ENCODE data around the gene GPT2. TPM values are rescaled to one million over a fixed set of nuclear protein-coding genes. Genes with fewer than 3 reads are reported as not detected.

GPT2 gene
- total and polyA plus RNA-seq, 7 donors = 3.3 to 28.7 (median 14.8) TPM

- TF ChIP-seq POLR2A (IDR thresholded peaks at IDR 0.05) (no peak), CTCF (IDR thresholded peaks at IDR 0.05) (no peak)
- Histone ChIP-seq H3K27me3 (no peaks in the 10 kb centered on the region), H3K9me3 (no peaks in the 10 kb centered on the region), H3K27ac (no peak overlapping the region), H3K4me1 (peaks cover 0 to 24% (median 20%) of the 10 kb centered on the region in 4 donors), H3K4me3 (no peak overlapping the region), H3K36me3 (peaks cover 0 to 4% (median 0%) of the 10 kb centered on the region in 4 donors)
- no peak for DNase-seq
- intact Hi-C loops (cut with DNase I) = no loop called here
- WGBS, 2 donors = 83% methylated on average over 4 of the region's 4 CpGs
Observed at GRCh38 chr16:46975908-46976470, 91.8 kb downstream of the GPT2 start.

- H3K36me3 ChIP-seq = no peaks in the 10 kb centered on the region
- H3K27ac ChIP-seq = no peak overlapping the region
- peaks cover 0 to 19% (median 17%) of the 10 kb centered on the region in 4 donors for H3K4me1 ChIP-seq
- intact Hi-C loops (cut with DNase I) = no loop called here
- no peaks in the 10 kb centered on the region for H3K27me3 ChIP-seq
- no peaks in the 10 kb centered on the region for H3K9me3 ChIP-seq
- TF ChIP-seq EP300 (IDR thresholded peaks at IDR 0.05) = no peak
- TF ChIP-seq CTCF (IDR thresholded peaks at IDR 0.05) = no peak
- TF ChIP-seq POLR2AphosphoS5 (IDR thresholded peaks at IDR 0.05) = no peak
- TF ChIP-seq POLR2A (IDR thresholded peaks at IDR 0.05) = no peak
- H3K4me3 ChIP-seq = no peak overlapping the region
- 19 to 67% methylated on average over 4 of the region's 4 CpGs for WGBS, 2 donors
- no peak for DNase-seq
Observed at GRCh38 chr16:46976550-46976949, 92.4 kb downstream of the GPT2 start.

Small RNA genes within 50 kb of the gene (small RNA-seq; reads per million reads assigned to genes)
- 0 reads per million in 3 donors for gene AC007225.2

Other genes with a start within 250 kb of the GPT2 start
- 10 to 100 TPM; 44.4 to 61.8 (median 59.2) TPM for gene VPS35, start 195.2 kb upstream of the GPT2 start, total RNA-seq
- gene VPS35, start 195.2 kb upstream of the GPT2 start, polyA plus RNA-seq = 10 to 100 TPM; 28.7 to 43.7 (median 43.2) TPM
- gene ORC6, start 194.7 kb upstream of the GPT2 start, total RNA-seq = 1 to 10 TPM in 2 of 4 donors, under 1 TPM in 2; 0.33 to 2.5 (median 0.83) TPM
- 1 to 10 TPM; 2.4 to 9.2 (median 6.7) TPM for gene ORC6, start 194.7 kb upstream of the GPT2 start, polyA plus RNA-seq
- under 1 TPM in 3 of 4 donors, not detected in 1; under 0.01 to 0.16 (median 0.14) TPM for gene MYLK3, start 136.0 kb upstream of the GPT2 start, total RNA-seq
- under 1 TPM; under 0.01 to 0.07 (median under 0.01) TPM for gene MYLK3, start 136.0 kb upstream of the GPT2 start, polyA plus RNA-seq
- gene C16orf87, start 53.2 kb upstream of the GPT2 start, total RNA-seq = 10 to 100 TPM in 2 of 4 donors, 1 to 10 TPM in 2; 5.0 to 10.5 (median 8.7) TPM
- 1 to 10 TPM; 5.1 to 6.0 (median 5.9) TPM for gene C16orf87, start 53.2 kb upstream of the GPT2 start, polyA plus RNA-seq
- gene DNAJA2, start 89.3 kb downstream of the GPT2 start, total RNA-seq = 10 to 100 TPM; 59.0 to 68.7 (median 60.7) TPM
- gene DNAJA2, start 89.3 kb downstream of the GPT2 start, polyA plus RNA-seq = 10 to 100 TPM; 33.6 to 55.7 (median 37.7) TPM